IPS DF 4.7 (cell line): ENCODE measurements around the gene NACA2.
"Not testable (repeated sequence)": the region's sequence is repeated elsewhere in the genome, so short reads cannot be mapped to it uniquely, and the experiment has no call there.

Source experiments
- DNase-seq: peaks from one replicate; pipeline ENCODE4 v3.0.0-alpha.2; 2013; ENCODE audit warnings: low spot score; ENCODE audit errors: extremely low read depth

NACA2 gene

GRCh38 chr17:61578645-61579044 is 12.4 kb downstream of the NACA2 start:
- no peak for DNase-seq

DNA sequence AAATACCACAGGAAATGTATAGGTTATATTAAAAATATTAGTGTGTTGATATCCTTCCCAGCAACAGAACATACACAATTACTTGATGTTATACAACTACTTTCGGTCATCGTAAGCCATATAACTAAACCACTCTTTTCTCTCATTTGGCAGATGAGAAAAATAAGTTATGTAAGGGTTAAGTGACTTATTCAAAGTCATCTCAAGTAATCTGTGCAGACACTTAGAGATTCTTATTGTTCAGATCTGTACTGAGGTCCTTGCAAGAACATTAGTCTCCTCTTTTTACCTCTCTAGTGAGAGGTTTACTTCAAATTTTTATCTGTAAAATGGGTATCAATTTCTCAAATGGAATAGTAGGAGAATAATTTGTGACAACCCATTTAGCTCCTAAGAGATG is 15.0 kb downstream of the NACA2 start:
- no peak for DNase-seq

GRCh38 chr17:61575352-61575975 is 15.6 kb downstream of the NACA2 start:
- DNase-seq: no peak

- no peak for DNase-seq
These were observed 16.3 kb downstream of the NACA2 start for GRCh38 chr17:61574542-61575351.

DNA sequence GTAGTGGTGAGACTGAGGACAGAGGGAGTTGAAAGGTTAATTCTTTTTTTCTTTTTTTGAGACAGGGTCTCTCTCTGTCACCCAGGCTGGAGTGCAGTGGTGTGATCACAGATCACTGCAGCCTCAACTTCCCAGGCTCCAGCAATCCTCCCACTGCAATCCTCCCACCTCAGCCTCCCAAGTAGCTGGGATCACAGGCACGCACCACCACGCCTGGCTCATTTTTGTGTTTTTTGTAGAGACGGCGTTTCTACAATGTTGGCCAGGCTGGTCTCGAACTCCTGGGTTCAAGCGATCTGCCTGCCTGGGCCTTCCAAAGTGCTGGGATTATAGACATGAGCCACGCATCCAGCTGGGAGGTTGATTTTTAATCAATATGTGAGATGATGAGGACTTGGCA is 18.5 kb downstream of the NACA2 start:
- not testable (repeated sequence) for DNase-seq

GRCh38 chr17:61571624-61572023 is 19.4 kb downstream of the NACA2 start:
- DNase-seq: no peak

DNA sequence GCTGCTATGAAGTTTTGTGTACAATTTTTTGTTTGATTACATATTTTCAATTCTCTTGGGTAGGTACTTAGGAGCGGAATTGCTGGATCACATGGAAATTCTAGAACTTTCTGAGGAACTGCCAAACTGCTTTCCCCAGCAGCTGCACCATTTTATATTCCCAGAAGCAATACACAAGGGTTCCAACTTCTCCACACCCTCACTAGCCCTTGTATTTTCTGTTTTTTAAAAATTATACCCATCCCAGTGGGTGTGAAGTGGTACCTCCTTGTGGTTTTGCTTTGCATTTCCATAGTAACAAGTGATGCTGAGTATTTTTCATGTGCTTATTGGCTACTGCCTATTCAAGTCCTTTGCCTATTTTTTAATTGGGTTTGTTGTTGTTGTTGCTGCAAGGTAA is 20.9 kb downstream of the NACA2 start:
- DNase-seq: no peak

- DNase-seq: not testable (repeated sequence)
These were observed 21.5 kb downstream of the NACA2 start for GRCh38 chr17:61569525-61569924.

GRCh38 chr17:61568219-61569072 is 22.6 kb downstream of the NACA2 start:
- no peak for DNase-seq

- DNase-seq: no peak
These were observed 23.8 kb downstream of the NACA2 start for GRCh38 chr17:61567045-61567802.

GRCh38 chr17:61566448-61566847 is 24.6 kb downstream of the NACA2 start:
- not testable (repeated sequence) for DNase-seq

DNA sequence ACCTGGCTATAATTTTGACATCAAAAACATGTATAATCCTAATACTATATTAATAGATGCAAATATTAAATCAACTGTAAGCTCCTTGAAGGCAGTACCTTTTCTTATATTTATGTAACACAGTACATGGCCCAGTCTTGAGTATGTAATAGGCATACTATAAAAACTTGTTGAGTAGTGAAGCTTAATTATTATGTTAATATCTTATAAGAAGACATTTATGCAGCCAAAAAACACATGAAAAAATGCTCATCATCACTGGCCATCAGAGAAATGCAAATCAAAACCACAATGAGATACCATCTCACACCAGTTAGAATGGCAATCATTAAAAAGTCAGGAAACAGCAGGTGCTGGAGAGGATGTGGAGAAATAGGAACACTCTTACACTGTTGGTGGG is 25.2 kb downstream of the NACA2 start:
- not testable (repeated sequence) for DNase-seq

DNA sequence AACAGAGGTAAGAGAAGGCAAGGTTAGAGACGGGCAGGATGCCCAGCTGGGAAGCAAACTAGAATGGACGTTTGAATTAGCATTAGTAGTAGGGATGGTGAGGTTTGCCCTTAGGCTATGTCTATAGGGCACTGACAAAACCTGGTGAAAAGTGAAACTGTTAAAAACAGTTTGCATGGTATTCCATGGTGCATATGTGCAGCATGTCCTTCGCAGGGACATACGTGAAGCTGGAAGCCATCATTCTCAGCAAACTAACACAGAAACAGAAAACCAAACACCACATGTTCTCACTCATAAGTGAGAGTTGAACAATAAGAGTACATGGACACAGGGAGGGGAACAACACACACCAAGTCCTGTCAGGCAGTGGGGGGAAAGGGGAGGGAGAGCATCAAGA is 25.8 kb downstream of the NACA2 start:
- no peak for DNase-seq

GRCh38 chr17:61562287-61562686 is 28.7 kb downstream of the NACA2 start:
- DNase-seq: no peak

GRCh38 chr17:61561354-61561753 is 29.7 kb downstream of the NACA2 start:
- no peak for DNase-seq

- DNase-seq: no peak
These were observed 30.9 kb downstream of the NACA2 start for GRCh38 chr17:61560071-61560470.

- DNase-seq: no peak
These were observed 34.5 kb downstream of the NACA2 start for GRCh38 chr17:61556224-61557188.

GRCh38 chr17:61555127-61555566 is 35.9 kb downstream of the NACA2 start:
- no peak for DNase-seq

DNA sequence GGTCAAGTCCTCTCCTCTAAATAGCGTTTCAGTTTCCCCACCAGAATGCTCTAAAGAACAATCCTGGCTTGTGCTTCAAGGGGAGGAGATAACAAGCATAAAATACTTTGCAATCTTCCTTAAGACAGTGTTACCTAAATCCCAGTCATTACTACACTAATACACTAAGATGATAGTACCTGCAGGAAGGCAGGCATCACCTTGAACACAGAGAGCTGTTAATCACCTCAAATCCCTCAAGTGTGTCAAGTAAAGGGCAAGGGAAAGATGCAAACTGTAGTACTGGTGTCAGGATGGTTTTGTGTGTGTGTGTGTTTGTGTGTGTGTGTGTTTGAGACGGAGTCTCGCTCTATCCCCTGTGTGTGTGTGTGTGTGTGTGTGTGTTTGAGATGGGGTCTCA is 36.8 kb downstream of the NACA2 start:
- DNase-seq: no peak

DNA sequence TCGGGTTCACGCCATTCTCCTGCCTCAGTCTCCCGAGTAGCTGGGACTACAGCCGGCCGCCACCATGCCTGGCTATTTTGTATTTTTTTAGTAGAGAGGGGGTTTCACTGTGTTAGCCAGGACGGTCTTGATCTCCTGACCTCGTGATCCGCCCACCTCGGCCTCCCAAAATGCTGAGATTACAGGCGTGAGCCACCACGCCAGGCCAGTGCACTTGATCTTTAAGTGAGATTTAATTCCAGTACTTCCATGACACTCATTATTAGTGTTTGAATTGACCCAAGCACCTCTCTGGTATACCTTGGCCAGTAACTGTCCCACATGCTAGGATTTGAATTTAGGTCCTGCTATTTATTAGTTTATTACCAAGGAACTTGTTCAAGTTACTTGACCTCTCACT is 38.5 kb downstream of the NACA2 start:
- not testable (repeated sequence) for DNase-seq
